AG04449 (cell line): ENCODE results near the gene CEP128.

Source experiments
- CTCF ChIA-PET: fragments of 350-600 bp; formaldehyde crosslinking; extraction: SDS; loops from one replicate; lab custom pipeline; 2021; ENCODE audit warnings: antibody characterized with exemption; lab: Yijun Ruan, JAX
- POLR2A ChIA-PET: fragments of 400-600, 350-600 bp; formaldehyde crosslinking; extraction: SDS; loops from one replicate; lab custom pipeline; 2020; ENCODE audit warnings: antibody characterized with exemption, inconsistent platforms; lab: Yijun Ruan, JAX
- DNase-seq: peaks from one replicate; pipeline ENCODE4 v3.0.0-alpha.2; 2010; ENCODE audit warnings: low read depth, low spot score
- H3K4me3 ChIP-seq: 2 replicates; pipeline ENCODE4 v1.5.1; 2011; ENCODE audit warnings: low read depth, mild to moderate bottlenecking, control low read depth, low read length
- TF ChIP-seq, protein P1 (sequence below): IDR thresholded peaks from one replicate; pipeline ENCODE4 v1.5.1; 2011; ENCODE audit warnings: mild to moderate bottlenecking, moderate library complexity, low read length, control low read depth, inconsistent platforms; ENCODE audit not compliant: insufficient read depth; ENCODE audit errors: missing control alignments

The CEP128 gene

GRCh38 chr14:80699861-80700260 is 241.7 kb downstream of the CEP128 start:
- ChIA-PET POLR2A (no interaction called here), CTCF (interaction anchor here (0.9 kb wide), 1 partner anchor 12 kb away, joined by 4 read pairs; no protein-coding TSS in a partner anchor)
- TF ChIP-seq, protein P1, sequence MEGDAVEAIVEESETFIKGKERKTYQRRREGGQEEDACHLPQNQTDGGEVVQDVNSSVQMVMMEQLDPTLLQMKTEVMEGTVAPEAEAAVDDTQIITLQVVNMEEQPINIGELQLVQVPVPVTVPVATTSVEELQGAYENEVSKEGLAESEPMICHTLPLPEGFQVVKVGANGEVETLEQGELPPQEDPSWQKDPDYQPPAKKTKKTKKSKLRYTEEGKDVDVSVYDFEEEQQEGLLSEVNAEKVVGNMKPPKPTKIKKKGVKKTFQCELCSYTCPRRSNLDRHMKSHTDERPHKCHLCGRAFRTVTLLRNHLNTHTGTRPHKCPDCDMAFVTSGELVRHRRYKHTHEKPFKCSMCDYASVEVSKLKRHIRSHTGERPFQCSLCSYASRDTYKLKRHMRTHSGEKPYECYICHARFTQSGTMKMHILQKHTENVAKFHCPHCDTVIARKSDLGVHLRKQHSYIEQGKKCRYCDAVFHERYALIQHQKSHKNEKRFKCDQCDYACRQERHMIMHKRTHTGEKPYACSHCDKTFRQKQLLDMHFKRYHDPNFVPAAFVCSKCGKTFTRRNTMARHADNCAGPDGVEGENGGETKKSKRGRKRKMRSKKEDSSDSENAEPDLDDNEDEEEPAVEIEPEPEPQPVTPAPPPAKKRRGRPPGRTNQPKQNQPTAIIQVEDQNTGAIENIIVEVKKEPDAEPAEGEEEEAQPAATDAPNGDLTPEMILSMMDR, result no peak
- H3K4me3 ChIP-seq, result no peak overlapping the region
- no peak for DNase-seq

DNA sequence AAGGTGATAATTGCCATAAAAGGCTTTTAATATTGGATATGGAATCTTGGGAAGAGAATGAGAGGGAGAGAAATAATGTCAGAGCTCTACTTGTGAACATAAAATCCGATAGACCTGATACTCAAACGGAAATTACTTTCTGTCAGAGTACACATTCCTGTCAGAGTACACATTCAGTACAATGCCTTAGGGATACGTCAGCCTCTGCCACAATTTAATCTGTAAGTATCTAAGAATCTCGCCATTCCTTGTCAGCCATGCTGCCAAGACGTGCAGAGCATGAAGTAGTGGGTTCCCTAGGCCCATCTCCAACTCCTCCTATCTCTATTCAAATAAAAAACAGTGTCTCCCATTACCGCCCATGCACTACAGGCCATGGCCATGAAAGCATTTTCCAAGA is 242.6 kb downstream of the CEP128 start:
- DNase-seq, result no peak
- TF ChIP-seq, protein P1, result no peak
- ChIA-PET POLR2A (no interaction called here), CTCF (no interaction called here)
- no peak overlapping the region for H3K4me3 ChIP-seq

GRCh38 chr14:80695869-80696268 is 245.7 kb downstream of the CEP128 start:
- no peak for DNase-seq
- POLR2A ChIA-PET, result no interaction called here
- no peak overlapping the region for H3K4me3 ChIP-seq
- CTCF ChIA-PET, result no interaction called here
- TF ChIP-seq, protein P1, result no peak

GRCh38 chr14:80692903-80693302 is 248.6 kb downstream of the CEP128 start:
- POLR2A ChIA-PET, result no interaction called here
- CTCF ChIA-PET, result no interaction called here
- TF ChIP-seq, protein P1, result no peak
- H3K4me3 ChIP-seq, result no peak overlapping the region
- DNase-seq, result no peak

DNA sequence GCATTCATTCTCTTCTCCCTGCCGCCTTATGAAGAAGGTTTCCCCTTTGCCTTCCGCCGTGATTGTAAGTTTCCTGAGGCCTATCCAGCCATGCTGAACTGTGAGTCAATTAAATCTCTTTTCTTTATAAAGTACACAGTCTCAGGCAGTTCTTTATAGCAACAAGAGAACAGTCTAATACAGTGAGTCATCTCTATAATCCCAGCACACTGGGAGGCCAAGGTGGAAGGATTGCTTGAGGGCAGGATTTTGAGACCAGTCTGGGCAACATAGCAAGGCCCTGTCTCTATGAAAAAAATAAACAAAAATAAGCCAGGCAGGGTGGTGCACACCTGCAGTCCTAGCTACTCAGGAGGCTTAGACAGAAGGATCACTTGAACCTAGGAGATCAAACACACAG is 259.9 kb downstream of the CEP128 start:
- POLR2A ChIA-PET, result no interaction called here
- no peak overlapping the region for H3K4me3 ChIP-seq
- CTCF ChIA-PET, result no interaction called here
- TF ChIP-seq, protein P1, result no peak
- no peak for DNase-seq

- TF ChIP-seq, protein P1, result no peak
- ChIA-PET POLR2A (no interaction called here), CTCF (no interaction called here)
- H3K4me3 ChIP-seq, result no peak overlapping the region
- no peak for DNase-seq
Observed at GRCh38 chr14:80679273-80679672, 262.3 kb downstream of the CEP128 start.

- no peak for DNase-seq
- TF ChIP-seq, protein P1, result no peak
- no peak overlapping the region for H3K4me3 ChIP-seq
- ChIA-PET CTCF (no interaction called here), POLR2A (no interaction called here)
Observed at GRCh38 chr14:80678436-80678835, 263.1 kb downstream of the CEP128 start.
